Measurements from ENCODE around the gene KIFC1.
A peak's percentile ranks its signal among the peaks of the same experiment; 100 is the strongest.

Gene KIFC1

DNA sequence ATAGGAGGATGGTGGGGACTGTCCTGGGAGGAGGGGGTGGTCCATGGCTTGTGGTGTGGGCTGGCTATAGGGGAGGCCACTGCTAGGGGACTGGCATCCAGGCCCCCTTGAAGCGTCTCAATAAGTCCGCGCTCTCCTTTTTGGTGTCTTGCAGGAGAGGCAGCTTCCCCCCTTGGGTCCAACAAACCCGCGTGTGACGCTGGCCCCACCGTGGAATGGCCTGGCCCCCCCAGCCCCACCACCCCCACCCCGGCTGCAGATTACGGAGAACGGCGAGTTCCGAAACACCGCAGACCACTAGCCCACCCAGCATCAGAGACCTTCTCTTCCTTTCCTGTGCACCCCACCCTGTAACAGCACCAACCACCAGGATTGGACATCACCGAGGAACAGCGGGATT, 60.0 kb downstream of the KIFC1 start:
- DNase-seq (ENCODE audit: low read depth), result no peak
- TF ChIP-seq, protein P1, sequence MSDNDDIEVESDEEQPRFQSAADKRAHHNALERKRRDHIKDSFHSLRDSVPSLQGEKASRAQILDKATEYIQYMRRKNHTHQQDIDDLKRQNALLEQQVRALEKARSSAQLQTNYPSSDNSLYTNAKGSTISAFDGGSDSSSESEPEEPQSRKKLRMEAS (IDR thresholded peaks at IDR 0.05; ENCODE audit: low read depth, low read length), result no peak
- TF ChIP-seq POLR2A (IDR thresholded peaks at IDR 0.05; ENCODE audit: extremely low read depth, insufficient read length) (no peak), MYC (IDR thresholded peaks at IDR 0.05; ENCODE audit: low read depth, low read length) (no peak)
- TF ChIP-seq, protein P2, sequence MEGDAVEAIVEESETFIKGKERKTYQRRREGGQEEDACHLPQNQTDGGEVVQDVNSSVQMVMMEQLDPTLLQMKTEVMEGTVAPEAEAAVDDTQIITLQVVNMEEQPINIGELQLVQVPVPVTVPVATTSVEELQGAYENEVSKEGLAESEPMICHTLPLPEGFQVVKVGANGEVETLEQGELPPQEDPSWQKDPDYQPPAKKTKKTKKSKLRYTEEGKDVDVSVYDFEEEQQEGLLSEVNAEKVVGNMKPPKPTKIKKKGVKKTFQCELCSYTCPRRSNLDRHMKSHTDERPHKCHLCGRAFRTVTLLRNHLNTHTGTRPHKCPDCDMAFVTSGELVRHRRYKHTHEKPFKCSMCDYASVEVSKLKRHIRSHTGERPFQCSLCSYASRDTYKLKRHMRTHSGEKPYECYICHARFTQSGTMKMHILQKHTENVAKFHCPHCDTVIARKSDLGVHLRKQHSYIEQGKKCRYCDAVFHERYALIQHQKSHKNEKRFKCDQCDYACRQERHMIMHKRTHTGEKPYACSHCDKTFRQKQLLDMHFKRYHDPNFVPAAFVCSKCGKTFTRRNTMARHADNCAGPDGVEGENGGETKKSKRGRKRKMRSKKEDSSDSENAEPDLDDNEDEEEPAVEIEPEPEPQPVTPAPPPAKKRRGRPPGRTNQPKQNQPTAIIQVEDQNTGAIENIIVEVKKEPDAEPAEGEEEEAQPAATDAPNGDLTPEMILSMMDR (IDR thresholded peaks at IDR 0.05; ENCODE audit: low read depth, low read length), result no peak
- no peak overlapping the region for H3K4me3 ChIP-seq (ENCODE audit: low read depth, low read length)

DNA sequence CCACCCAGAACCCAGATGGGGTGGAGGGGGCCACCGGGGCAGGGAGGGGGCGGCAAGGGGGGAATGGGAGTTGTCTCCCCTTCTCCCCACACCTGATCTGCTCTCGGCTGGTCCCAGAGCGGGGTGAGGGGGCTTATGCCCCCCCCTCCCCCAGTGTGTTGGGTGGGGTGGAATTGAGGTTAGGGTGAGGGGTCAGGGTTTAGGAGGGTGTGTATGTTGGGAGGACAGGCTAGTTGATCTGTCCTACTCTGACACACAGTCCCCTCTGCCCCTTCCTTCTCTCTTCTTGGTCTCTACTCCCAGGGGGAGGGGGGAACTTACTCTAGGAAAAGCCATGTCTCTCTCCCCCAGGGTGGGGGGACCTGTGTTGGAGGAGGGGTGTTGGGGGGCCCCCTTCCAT, 60.9 kb downstream of the KIFC1 start:
- TF ChIP-seq MYC (IDR thresholded peaks at IDR 0.05; ENCODE audit: low read depth, low read length) (no peak), POLR2A (IDR thresholded peaks at IDR 0.05; ENCODE audit: extremely low read depth, insufficient read length) (no peak)
- TF ChIP-seq, protein P1 (IDR thresholded peaks at IDR 0.05; ENCODE audit: low read depth, low read length), result no peak
- TF ChIP-seq, protein P2 (IDR thresholded peaks at IDR 0.05; ENCODE audit: low read depth, low read length), result no peak

DNA sequence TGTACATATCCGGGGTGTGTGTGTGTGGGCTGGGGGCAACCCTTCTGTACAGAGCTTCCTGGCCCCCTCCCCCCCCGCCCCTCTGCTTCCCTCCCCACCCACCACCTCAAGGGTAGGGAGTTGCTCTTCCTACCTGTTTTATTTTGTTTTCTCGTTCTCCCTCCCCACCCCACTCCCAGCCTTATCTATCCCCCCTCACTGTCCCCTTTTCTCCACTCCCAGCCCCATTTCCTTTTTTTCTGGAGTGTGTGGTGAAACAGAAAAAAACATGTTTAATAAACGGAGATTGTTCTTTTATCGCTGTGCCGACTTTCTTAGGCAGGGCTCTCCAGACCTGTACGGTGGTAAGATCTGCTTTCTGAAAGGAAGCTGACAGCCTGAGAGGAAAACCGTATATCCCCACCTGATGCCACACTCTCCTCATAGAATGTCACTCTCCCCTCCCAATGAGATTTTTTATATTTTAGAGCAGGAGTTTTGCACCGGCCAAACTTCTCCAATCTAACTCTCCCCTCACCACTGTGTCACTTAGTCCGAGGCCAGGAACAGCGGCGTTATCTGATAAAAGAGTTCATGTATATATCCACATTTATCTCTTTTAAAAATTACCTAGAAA, 61.9 kb downstream of the KIFC1 start:
- peak overlapping the region; percentile 91 for H3K4me3 ChIP-seq (ENCODE audit: low read depth, low read length)
- TF ChIP-seq POLR2A (IDR thresholded peaks at IDR 0.05; ENCODE audit: extremely low read depth, insufficient read length), result no peak
- TF ChIP-seq, protein P2 (IDR thresholded peaks at IDR 0.05; ENCODE audit: low read depth, low read length), result no peak
- TF ChIP-seq MYC (IDR thresholded peaks at IDR 0.05; ENCODE audit: low read depth, low read length), result no peak
- TF ChIP-seq, protein P1 (IDR thresholded peaks at IDR 0.05; ENCODE audit: low read depth, low read length), result no peak
- peak; percentile 38 for DNase-seq (ENCODE audit: low read depth)

More for the DNA sequence above, 60.9 kb downstream of the KIFC1 start:
- DNase-seq (ENCODE audit: low read depth), result no peak
- H3K4me3 ChIP-seq (ENCODE audit: low read depth, low read length), result no peak overlapping the region

DNA sequence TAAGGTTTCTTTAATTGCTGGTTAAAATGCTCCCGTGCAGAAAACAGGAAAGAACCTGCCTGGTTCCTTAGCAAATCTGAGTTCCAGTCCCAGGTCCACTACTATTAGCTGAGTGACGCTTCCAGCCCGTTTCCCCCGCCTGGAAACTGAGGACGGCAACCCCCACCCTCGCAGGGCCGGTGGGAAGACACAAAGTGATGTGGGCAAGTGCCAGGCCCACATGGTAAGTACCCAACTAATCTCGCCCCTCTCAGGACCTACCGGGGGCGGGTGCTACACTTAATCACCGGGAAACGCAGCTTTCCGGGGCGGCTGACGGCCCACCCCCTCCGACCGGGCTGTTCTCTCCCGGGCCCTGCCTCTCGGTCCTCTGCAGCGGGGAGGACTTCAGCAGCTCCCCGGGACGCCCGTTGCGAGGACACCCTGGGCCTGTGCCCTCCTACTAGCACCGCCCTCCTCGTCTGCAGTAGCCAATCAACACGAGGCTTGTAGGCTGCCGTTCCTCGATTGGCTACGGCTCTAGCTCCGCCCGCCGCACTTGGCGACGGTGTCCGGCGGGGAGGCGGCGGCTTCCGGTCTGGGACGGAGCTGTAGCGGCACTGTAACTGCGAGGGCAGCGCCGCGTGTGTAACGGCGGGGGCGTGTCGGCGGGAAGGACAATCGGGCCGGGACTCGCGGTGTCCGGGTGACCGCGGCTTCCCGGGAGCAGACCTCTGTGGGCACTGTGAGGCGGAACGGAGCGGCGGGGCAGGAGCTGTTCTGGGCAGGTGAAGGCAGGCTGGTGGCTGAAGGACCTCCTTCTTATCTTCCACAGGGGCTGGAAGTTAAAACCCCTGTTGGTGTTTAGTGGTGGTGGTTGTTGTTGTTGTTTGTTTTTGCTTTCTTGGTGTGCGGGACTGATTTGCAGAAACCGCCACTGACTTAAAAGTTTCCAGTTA, 62.7 kb downstream of the KIFC1 start, which contains the start of gene ZBTB9:
ZBTB9 (plus strand) TSS at position 568 of the 938 bp plus-strand sequence. CDS start 525 bp downstream, outside the sequence.
- TF ChIP-seq, protein P2 (IDR thresholded peaks at IDR 0.05; ENCODE audit: low read depth, low read length), result no peak
- peak; percentile 86 for TF ChIP-seq POLR2A (IDR thresholded peaks at IDR 0.05; ENCODE audit: extremely low read depth, insufficient read length)
- TF ChIP-seq MYC (IDR thresholded peaks at IDR 0.05; ENCODE audit: low read depth, low read length), result peak; percentile 63; the same call in 1 of the 2 replicates
- TF ChIP-seq, protein P1 (IDR thresholded peaks at IDR 0.05; ENCODE audit: low read depth, low read length), result peak; percentile 89
- DNase-seq (ENCODE audit: low read depth), result peak; percentile 98

DNA sequence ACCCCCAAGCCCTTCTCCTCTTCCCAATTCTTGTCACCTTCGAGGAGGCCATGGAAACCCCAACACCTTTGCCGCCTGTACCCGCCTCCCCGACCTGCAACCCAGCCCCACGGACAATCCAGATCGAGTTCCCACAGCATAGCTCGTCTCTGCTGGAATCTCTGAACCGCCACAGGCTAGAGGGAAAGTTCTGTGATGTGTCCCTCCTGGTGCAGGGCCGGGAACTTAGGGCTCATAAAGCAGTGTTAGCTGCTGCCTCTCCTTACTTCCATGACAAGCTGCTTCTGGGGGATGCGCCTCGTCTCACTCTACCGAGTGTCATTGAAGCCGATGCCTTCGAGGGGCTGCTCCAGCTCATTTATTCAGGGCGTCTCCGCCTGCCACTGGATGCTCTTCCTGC, 63.4 kb downstream of the KIFC1 start:
- H3K4me3 ChIP-seq (ENCODE audit: low read depth, low read length), result peak overlapping the region; percentile 88
- TF ChIP-seq MYC (IDR thresholded peaks at IDR 0.05; ENCODE audit: low read depth, low read length) (no peak), POLR2A (IDR thresholded peaks at IDR 0.05; ENCODE audit: extremely low read depth, insufficient read length) (no peak)
- TF ChIP-seq, protein P1 (IDR thresholded peaks at IDR 0.05; ENCODE audit: low read depth, low read length), result no peak
- TF ChIP-seq, protein P2 (IDR thresholded peaks at IDR 0.05; ENCODE audit: low read depth, low read length), result no peak
- no peak for DNase-seq (ENCODE audit: low read depth)

More for the DNA sequence above, 62.7 kb downstream of the KIFC1 start, which contains the start of gene ZBTB9:
- peak within 1 kb of the TSS; percentile 91 for H3K4me3 ChIP-seq (ENCODE audit: low read depth, low read length)
